GM21447 (cell line): ENCODE data around the gene CYP46A1.
A peak's percentile ranks its signal among the peaks of the same experiment; 100 is the strongest.

Source experiments
- ATAC-seq: cut with Tn5 transposase; IDR thresholded peaks from one replicate; pipeline ENCODE4 v1.9.1; 2021; ENCODE audit not compliant: unreplicated experiment

CYP46A1 gene

DNA sequence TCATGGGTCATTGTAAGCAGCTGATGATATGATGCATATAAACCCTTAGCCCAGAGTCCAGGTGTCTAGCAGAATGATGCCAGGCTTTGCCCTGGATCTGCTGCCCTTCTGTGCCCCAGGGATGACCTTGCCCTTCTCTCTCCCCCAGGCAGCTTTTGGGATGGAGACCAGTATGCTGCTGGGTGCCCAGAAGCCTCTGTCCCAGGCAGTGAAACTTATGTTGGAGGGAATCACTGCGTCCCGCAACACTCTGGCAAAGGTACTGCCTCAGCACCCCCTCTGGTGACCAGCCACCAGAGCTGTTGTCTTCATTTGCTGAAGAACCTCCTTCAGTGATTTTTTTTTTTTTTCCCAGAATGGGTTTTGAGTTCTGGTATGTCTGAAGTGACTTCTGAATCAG lies 23.3 kb downstream of the CYP46A1 start:
- no peak for ATAC-seq

DNA sequence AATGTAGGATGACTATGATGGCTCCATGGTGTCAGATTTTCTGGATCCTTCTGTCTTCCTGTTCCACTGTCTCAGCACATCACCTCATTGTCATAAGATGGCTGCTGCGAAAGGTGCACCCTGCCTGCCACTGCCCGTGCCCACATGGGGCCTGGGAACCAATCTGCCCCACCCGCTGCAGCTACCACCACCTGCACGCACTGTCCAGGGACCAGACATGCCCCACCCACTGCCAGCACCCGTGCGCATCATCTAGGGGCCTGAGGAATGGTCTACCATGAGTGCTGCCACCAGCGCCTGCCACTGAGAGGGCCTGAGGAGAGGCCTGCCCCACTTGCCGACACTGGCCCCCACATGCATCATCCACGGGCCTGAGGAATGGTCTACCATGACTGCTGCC lies 23.8 kb downstream of the CYP46A1 start:
- ATAC-seq = no peak

DNA sequence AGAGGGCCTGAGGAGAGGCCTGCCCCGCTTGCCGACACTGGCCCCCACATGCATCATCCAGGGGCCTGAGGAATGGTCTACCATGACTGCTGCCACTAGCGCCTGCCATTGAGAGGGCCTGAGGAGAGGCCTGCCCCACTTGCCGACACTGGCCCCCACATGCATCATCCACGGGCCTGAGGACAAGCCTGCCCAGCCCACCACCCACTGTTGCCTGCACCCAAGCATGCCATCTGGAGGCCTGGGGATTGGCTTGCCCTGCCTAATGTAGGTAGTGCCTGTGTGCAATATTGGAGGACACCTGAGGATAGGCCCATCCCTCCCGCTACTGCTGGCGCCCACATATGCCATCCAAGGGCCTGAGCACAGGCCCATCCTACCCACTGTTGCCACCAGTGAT lies 24.4 kb downstream of the CYP46A1 start:
- ATAC-seq = no peak

DNA sequence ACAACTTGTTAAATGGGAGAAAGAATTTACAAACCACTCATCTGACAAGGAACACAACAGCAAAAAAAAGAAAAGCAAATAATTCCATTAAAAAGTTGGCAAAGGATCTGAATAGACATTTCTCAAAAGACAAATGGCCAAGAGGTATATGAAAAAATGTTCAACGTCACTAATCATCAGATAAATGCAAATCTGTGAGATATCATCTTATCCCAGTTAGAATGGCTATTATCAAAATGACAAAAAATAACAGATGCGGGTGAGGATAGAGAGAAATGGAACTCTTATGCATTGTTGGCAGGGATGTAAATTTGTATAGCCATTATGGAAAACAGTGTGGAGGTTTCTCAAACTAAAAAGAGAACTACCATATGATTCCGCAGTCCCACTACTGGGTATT lies 29.9 kb downstream of the CYP46A1 start:
- no peak for ATAC-seq

DNA sequence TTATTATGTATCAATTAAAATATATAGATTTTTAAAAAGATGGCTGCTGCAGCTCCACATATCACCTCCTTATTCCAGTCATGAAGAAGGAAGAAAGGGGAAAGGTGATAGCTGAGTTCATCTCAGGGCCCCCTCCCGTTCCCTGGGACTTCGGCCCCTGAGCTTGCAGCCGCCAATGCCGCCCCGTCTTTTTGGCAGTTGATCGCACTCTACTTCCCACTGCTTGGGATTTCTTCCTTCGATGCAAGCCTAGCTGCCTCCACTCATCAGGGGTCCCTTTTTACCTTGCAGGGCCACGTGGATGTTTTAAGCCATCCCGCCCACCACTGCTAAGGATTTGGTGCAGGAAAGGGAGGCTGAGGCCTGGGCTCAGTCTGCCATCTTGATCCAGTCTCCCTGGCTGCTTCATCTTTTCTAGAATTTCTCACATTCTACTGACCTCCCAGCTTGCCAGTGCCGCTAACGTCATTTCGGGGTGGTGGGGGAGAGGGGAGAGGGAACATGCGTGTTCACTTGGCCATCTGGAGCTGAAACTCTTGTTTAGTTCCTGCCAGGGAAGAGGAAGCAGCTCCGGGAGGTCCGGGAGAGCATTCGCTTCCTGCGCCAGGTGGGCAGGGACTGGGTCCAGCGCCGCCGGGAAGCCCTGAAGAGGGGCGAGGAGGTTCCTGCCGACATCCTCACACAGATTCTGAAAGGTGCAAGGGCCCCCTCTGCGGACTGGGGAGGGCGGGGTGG lies 31.3 kb downstream of the CYP46A1 start:
- no peak for ATAC-seq

DNA sequence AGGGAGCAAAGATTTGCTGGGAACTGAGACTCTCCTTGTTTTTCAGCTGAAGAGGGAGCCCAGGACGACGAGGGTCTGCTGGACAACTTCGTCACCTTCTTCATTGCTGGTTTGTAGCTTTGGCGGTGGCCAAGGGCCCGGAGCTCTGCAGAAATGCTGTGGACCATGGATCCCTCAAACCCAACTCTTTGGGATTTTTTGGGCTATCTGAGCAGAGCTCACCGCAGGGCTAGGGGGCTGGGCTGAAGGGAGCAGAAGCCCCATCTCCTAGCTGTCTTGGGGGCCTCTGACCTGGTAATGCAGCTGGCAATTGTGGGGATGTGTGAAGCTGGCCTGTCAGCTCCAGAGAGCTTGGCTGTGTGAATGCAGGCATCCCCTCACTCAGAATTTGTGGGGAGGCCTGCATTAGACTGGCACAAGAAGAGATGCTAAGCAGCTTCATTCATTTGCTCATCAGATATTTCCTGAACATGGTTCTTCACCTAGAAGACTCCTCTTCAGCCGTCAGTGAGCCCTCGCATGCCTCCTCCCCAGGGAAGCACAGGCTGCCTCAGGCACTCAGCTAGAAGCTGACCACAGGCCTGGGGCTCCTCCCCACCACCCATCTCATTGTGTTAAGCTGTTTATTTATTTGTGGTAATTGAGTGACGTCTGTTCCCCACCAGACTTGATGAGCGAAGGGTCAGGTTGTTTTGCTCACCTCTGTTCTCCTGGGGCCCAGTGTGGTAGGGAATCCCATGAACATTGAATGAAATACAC lies 32.2 kb downstream of the CYP46A1 start:
- ATAC-seq = no peak

GRCh38 chr14:99716850-99717681 lies 33.0 kb downstream of the CYP46A1 start:
- no peak for ATAC-seq

DNA sequence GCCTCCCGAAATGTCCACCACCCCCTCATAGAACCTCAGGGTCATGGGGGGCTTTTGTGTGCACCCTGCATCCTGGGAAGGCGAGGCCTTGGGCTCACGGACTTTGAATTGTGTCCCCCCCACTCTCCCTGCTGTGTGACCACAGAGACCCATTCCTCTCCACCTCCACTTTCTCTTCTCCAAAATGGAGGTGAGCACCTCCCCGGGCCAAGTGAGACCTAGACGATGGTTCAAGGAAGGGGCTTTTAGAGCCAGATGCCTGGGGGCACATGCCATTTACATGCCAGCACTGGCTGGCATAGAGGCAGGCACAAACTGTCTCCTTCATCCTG lies 33.5 kb downstream of the CYP46A1 start:
- no peak for ATAC-seq

- ATAC-seq = peak; percentile 71
Measured at GRCh38 chr14:99718031-99718810, 34.1 kb downstream of the CYP46A1 start.

DNA sequence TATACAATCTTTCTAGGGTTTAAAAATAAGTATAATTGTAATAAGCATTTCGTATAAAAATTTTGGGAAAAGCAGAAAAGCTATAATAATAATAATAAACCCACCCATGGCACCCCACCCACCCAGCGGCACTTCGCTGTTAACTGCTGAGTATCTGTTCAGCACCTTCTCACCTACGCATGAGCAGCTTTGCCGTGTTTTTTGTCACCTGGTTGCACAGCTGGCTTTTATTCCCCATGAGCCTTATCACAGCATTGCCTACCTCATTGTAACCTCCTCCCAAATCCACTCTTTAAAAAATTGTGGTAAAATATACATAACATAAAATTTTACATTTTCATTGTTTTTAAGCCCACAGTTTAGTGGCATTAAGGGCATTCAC lies 34.7 kb downstream of the CYP46A1 start:
- ATAC-seq = peak; percentile 46

- no peak for ATAC-seq
Measured at GRCh38 chr14:99720941-99721791, 37.1 kb downstream of the CYP46A1 start.

- no peak for ATAC-seq
Measured at GRCh38 chr14:99721792-99722516, 37.9 kb downstream of the CYP46A1 start.

DNA sequence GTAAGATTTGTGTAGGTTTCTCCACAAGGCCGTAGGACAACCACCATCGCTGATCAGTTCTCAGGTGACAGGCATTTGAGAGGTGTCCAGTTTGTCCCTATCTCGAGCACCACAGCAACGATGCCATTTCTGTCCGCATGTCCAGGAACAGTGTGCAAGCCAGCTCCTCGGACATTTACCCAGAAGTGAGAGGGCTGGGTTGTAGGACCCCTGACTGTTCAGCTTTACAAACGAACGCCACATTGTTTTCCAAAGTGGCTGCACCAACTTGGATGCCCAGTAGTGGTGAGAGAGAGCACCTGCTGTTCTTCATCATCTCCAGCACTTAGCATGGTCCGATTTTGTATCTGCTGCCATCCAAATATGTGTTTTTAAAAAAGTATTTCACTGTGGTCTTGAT lies 38.6 kb downstream of the CYP46A1 start:
- ATAC-seq = no peak

GRCh38 chr14:99724196-99724891 lies 40.2 kb downstream of the CYP46A1 start:
- no peak for ATAC-seq

GRCh38 chr14:99724939-99725773 lies 41.1 kb downstream of the CYP46A1 start:
- ATAC-seq = no peak

DNA sequence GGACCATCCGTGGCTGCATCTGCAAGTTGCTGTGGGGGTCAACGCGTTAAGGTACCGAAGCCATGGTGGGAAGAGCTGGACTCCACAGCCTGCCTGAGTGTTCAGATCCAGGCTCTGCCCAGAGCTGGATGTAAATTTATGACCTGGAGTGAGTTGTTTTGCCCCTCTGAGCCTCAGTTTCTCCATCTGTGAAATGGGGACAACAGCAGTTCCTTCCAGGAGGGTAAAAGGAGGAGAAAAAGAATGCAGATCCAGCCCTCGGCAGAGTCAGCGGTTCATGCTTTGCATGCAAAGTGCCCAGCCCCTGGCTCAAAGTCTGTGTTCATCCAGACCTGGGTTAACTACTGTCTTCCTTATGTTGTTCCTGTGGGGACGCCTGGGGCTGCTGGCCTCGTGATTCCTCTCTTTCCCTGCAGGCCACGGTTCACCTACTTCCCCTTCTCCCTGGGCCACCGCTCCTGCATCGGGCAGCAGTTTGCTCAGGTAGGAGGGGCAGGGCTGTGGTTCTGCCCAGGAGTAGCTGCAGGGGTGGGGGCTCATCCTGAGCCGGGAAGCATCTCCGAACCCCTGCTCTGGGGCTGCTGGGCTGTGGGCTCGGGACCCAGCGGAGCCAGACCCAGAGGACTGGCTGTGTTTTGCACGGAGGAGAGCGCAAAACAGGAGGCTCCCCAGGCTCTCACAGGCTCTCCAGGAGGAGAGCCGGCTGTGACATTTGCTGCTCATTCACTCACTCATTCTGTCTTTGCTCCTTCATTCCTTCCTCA lies 41.9 kb downstream of the CYP46A1 start:
- ATAC-seq = no peak

- no peak for ATAC-seq
Measured at GRCh38 chr14:99726538-99727095, 42.5 kb downstream of the CYP46A1 start.
